HG02623 (cell line): Measurements from ENCODE around the gene ASRGL1.

ENCODE experiments used
- ATAC-seq: cut with Tn5 transposase; IDR thresholded peaks from one replicate; pipeline ENCODE4 v1.9.1; 2021; ENCODE audit warnings: moderate library complexity; ENCODE audit not compliant: unreplicated experiment

ASRGL1 gene

DNA sequence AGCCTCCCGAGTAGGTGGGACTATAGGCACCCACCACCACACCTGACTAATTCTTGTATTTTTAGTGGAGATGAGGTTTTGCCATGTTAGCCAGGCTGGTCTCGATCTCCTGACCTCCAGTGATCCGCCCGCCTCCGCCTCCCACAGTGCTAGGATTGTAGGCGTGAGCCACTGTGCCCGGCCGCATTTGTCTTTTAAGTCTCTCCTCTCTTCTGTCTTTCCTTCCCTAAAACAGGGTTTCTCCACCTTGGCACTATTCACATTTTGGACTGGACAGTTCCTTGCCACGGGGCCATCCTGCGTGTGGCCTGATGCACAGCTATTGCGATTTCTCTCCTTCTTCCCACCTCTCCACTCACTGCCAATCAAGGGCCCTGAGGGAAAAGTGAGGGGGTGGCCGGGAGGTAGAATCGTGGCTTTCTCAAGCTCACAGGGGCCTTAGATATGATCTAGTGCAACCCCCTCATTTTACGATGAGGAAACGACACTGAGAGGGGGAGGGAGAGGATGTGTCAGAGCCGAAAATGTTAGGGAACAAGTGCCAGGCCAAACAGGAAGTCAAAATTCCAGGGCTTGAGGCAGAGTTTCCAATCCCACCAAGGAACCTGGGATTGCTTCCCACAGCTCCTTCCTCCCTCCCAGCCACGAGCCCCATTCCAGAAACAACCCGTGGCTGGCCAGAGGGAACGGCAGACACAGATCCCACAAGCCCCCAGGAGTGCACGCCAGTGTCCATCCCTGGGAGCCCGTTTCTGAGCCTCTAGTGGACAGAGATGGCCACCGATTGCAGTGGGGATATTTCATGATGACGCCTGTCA is 102.7 kb downstream of the ASRGL1 start:
- no peak for ATAC-seq
